Caki2 (cell line): ENCODE results near the gene GPR18. TPM values are rescaled to one million over a fixed set of nuclear protein-coding genes. Genes with fewer than 3 reads are reported as not detected.

ENCODE experiments used
- DNase-seq: peaks from one replicate; pipeline ENCODE4 v3.0.0-alpha.2; 2015; ENCODE audit warnings: low read depth
- in situ Hi-C: cut with HindIII; loops from 2 replicates; pipeline ENCODE4 v1.10.0; 2016; ENCODE audit warnings: low sequenced_read_pairs, low pct_unique_long_range_greater_than_20kb, mixed read lengths
- total RNA-seq: library from RNA; depleted of rRNA; stranded (reverse); fragments of >200 nt; shearing (Covaris generic); gene quantifications from 2 replicates; pipeline ENCODE4 v1.2.3, GENCODE V29; 2014; ENCODE audit warnings: low replicate concordance

GPR18 gene
- total RNA-seq, 1 experiment from 2014 or later = not detected

DNA sequence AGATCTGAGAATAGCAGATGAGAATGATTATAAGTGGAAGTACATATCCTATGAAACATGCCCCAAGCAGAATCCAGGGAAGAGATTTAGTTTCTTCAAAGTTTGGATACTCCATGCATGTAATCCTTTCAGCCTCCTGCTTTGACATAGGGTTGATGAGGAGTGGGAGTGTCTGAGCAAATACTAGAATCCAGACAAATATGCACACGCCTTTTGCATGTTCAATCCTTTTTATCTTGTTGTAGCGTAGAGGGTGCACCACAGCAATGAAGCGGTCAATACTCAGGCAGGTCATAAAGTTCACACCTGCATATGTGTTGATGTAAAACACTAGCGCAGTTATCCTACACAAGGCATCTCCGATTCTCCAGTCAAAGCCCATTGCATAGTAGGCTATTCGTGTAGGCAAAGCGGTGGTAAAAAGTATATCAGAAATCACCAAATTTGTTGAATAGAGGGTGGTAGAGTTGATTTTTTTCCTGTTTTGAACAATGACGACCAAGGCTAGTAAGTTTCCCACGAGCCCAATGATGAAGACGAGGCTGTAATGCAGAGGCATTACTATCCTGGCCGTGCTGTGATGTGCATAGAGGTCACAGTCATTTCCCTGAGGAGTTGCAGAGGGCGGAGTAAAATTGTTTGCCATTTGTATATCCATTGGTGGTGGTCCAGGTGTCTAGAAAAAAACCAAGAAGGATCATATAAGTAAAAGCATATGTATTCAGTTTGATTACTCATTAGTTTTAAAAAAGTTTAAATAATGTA is 37.5 kb upstream of the GPR18 start:
- in situ Hi-C loops = no loop called here
- DNase-seq = no peak

DNA sequence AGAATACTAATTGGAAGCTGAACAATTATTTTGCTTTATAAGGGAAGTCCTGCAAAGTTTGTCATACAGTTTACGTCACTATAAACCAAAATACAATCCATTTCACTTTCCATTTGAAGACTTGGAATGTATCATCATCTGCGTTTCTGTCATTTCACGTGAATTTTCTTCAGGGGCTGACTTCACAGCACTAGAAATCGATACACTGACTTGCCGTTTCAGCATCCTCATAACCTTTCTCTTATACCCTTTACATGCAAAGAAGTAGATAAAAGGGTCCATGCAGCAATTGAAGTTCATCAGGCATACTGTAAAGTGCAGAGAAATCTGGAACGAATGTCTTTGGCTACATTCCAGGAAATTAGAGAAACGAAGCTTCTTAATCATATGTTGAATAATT is 36.8 kb upstream of the GPR18 start:
- in situ Hi-C loops = no loop called here
- DNase-seq = no peak

DNA sequence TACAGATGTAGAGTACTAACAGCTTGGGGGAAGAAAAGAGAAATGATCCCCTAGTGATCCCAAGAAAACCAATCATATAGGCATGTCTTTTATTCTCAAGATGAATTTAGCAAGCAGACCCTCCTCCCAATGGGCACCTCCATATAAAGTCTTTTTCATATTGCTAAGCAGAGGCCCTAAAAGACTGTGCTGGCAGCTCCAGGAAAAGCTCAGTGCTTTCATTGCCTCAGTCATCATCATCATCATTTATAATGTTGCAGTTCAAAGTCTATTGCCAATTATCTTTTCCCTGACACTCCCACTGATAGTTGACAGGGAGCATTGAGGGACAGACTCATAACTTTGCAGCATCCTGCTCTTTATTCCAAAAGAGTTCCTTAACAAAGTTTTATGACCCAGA is 36.0 kb upstream of the GPR18 start:
- in situ Hi-C loops = no loop called here
- no peak for DNase-seq

DNA sequence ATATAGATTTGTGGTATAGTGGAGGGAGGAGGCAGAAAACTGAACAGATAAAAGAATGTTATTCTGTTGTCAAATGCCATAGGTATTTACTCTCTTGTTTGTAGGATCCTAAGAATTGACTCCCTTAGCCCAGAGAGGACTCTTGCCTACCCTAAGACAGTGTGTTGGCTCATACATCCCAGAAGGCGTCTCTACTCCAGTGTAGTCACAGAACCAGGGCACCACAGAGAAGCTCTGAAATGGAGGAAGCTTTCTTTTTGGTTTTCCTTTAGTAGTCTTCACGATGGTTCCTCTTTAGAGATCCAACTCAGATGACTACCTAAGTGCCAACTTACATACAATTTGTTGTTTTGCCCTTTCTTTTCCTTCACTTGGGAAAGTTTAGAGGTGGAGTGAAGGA is 35.0 kb upstream of the GPR18 start:
- DNase-seq = no peak
- in situ Hi-C loops = no loop called here

DNA sequence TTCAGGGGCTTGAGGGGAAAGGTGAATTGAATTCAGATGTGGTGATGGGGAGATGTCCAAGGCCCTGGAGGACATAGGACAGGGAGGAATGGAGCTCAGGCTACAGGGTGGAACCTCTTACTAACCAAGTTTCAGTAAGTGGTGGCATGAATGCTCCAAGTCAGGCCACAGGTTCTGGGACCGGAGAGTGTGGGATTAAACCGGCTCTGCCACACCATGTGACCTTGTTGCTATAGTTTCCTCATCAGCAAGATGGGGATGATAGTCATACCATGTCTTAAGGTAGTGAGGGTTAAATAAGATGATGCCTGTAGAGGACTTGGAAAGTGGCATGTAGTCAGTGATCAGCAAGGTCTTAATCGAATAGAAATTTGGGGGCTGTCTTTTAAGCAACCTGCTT is 32.7 kb upstream of the GPR18 start:
- DNase-seq = no peak

DNA sequence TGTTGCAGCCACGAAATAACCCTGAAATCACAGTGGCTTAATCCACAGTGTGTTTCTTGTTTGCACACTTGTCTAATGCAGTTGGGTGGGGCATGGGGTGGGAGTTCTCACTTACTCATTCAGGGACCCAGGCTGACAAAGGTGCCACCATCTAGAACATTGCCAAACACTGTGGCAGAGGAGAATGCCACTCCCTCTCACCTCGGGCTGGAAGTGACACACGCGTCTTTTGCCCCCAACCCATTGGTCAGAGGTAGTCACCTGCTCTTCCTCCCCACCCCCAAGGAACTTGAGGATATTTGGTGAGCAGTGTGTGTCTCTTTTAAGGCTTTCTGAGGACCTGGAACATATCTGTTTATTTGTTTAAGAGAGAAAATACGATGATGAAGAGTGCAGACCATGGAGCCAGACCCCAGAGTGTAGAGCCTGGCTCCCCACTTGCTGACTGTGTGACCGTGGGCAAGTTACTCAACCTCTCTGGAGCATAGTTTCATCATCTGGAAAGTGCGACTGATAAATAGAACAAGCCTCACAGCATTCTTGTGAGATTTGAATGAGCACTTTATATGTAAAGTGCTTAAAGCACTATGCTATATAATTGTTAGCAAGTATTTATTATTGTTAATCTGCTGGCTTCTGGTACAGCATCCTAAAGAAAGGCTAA is 31.6 kb upstream of the GPR18 start:
- no peak for DNase-seq
- in situ Hi-C loops = no loop called here

More for the DNA sequence above, 32.7 kb upstream of the GPR18 start:
- in situ Hi-C loops = no loop called here

DNA sequence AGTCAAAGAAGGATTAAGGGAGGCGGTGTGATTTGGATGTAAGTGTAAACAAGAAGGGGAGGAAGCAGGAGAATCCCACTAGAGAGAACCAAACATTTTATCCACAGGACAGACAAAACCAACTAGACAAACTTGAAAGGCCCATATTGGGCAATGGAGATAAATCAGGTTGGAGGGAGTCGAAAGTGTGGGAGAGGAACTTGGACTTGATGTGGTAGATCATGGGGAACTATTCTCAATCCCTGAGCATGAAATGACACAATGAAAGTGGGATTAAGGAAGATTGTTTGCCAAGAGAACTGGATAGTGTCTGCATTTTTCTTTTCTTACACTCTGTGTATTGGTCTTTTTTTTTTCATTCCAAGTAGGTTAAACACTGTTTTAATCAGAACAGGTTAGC is 31.1 kb upstream of the GPR18 start:
- in situ Hi-C loops = no loop called here
- DNase-seq = no peak

DNA sequence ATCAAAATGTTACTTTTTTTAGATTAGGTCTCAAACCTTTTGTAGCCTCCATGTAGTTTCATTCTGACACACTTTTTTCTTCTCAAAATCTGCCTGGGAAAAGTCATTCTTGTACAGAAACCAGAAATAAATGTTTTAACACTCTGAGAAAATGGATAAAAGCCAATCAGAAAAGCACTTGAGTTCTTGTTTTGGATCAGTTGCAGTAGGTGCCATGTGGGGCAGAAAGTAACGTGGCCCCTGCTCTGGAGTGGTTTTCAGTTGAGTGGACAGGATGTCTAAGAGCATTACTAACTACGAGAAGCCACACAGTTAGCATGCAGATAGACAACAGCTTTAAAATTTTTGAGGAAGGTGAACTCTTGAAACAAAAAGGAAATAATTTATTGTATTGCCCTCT is 29.9 kb upstream of the GPR18 start:
- in situ Hi-C loops = no loop called here
- DNase-seq = no peak

DNA sequence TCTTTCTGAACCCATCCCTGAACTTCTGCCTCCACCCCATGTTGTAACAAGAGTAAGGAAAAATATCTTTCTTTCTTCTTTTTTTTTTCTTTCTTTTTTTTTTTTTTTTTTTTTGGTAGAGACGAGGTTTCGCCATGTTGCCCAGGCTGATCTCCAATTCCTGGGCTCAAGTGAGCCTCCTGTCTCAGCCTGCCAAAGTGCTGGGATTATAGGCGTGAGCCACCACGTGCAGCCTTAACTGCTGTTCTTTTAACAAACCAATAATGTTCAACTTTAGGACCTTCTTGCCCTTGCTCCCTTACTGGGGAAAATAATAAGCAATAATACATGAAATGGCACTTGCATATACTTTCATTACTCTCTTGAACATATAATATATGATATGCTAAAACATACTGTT is 29.4 kb upstream of the GPR18 start:
- DNase-seq = no peak
- in situ Hi-C loops = no loop called here

DNA sequence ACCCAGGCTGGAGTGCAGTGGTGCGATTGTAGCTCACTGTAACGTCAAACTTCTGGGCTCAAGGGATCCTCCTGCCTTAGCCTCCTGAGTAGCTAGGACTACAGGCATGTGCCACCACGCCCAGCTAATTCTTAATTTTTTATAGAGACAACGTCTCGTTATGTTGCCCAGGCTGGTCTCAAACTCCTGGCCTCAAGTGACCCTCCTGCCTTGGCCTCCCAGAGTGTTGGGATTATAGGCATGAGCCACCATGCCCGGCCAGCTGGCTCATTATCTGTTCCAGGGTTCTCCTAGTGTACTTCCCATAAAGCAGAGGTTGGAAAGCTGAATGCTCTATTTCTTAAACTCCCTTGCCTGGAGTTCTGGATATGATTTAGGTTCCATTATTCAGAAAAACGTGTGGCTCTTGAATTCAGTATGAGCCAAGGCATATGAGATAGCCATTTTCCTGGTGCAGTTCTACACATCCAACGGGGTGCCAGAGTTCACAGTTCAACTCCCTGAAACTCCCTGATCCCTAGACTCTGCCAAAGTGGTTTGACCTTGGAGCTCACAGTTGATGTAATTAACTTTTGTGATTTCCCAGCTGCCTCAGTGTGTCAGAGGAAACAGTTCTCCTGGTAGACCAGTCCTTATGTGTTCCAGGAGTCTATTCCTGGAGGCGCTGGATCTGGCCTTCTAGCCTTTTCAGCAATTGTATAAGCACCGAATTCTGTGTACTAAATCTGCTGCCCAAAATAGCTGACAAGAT is 27.4 kb upstream of the GPR18 start:
- DNase-seq = no peak
- in situ Hi-C loops = no loop called here

DNA sequence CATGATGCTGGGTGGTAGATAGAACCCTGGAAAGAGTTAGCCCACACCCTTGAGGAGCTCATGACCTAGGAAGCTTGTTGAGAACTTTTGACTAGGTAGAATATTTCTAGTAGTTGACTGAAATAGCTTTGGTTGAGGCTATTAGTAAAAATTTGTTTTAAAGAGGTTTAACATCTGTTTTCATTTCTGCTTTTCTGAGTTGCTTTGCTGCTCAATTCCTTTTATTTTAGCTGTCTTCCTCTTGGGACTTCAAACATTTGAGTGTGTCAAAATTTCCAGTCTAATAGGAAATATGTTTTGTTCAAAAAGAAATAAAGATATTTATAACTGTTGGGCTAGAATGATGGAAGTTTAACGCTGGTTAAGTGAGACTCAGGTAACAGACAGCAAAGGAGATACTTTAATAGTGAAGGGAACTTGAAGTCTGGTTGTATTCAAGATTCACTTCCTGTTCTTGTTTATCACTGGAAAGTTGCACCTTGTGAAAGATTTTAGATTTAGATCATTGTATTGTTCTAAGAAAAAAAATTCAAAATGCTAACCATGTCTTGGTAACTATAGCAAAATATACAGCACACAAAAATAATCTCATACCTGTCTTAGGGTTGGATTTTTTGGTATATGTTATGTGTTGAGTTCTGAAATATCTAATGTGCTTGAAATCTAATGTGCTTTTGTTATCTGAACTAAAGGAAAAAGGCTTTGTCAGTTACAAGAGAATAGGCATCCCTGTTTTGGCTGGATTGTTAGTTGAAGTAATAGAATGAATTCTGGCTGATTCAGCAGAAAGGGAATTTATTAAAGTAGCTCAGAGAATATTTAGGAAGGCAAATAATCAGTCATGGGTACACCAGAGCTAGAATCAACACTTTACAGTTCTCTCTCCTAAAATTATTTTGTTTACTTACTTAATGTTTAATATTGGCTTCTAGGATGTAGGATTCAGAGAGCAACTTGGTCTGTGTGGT is 24.4 kb upstream of the GPR18 start:
- DNase-seq = no peak
- in situ Hi-C loops = no loop called here

DNA sequence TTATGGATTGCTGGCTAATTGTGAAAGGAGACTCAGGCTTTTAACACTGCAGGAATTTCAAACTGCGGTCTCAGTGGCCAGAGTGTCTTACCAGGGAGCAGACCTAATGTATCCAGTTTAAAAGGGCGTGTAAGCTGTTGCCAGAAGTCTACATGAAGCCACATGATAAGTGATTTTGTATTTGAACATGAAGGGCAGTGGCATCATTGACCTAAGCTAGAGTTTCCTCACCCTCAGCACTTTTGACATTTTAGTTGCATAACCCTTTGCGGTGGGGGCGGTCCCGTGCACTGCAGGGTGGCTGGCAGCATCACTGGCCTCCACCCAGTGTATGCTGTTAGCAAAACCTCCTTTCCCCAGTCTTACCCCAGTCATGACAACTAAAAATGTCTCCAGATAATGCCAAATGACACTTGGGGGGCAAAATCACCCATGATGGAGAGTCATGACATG is 23.7 kb upstream of the GPR18 start:
- in situ Hi-C loops = no loop called here
- no peak for DNase-seq

DNA sequence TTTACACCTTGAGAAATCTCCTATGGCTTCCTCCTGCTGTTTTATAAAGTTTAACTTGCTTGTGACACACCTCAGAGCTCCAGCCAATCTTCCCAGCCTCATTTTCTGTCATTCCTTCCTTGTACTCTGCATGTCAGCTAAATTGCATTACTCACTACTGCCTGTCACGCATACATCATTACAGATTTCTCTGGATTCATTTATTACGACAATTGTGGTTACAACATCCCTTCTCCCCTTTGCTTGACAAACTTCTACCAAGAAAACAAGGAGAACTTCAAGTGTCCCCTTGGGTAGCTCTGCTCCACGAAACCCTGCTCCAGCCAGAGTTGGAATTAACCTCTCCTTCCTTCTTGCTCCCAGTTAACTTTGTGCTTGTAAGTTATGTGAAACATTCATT is 22.0 kb upstream of the GPR18 start:
- DNase-seq = peak; percentile 70
- in situ Hi-C loops = no loop called here

DNA sequence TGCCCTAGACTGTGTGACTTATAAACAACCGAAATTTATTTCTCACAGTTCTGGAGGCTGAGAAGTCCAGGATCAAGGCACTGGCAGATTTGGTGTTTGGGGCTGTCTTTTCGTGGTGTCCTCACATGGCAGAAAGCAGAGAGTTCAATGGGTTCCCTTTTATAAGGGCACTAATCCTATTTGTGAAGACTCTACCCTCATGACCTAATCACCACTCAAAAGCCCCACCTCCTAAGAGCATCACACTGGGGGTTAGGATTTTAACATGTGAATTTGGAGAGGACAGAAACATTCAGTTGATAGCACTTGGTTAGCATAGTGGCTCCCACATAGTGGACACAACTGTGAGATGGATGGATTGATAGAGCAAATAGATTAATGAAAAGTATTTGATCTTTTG is 21.5 kb upstream of the GPR18 start:
- DNase-seq = peak; percentile 0
- in situ Hi-C loops = no loop called here

DNA sequence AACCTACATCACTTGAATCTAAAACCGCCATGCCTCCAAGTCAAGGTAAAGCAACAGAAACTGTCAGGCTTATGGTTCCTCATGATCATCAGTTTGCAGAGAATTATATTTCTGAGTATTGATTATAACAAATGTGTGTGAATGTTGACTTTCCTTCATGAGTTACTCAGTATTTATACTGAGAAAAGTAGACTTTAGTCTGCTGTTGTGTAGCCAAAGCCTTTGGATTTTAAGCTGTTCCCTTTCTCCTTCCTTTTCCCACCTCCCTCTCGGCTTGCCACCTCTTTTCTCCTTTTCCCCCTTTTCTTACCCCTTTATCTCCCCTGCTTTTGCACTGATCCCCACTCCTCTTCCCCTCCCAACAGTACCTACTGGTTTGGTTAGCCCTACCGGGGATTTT is 20.7 kb upstream of the GPR18 start:
- DNase-seq = no peak
- in situ Hi-C loops = no loop called here

DNA sequence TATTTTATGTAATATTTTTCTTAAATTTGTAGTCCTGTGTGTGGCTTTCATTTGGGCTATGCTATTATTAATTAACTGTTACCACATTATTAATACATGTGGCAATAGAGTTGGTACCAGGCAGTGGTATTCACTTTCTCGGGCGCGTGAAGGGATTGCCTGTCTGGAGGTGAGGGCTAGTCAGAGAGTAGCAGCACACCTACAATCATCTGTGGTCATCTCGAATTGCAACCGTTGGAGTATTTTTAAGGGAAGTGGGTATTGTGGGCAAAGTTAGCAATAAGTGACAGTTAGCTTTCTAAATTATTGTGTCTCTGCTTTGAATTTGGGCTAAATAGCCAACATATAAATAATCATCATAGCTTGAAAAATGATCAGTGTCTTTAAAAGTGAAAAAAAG is 20.0 kb upstream of the GPR18 start:
- in situ Hi-C loops = no loop called here
- no peak for DNase-seq

DNA sequence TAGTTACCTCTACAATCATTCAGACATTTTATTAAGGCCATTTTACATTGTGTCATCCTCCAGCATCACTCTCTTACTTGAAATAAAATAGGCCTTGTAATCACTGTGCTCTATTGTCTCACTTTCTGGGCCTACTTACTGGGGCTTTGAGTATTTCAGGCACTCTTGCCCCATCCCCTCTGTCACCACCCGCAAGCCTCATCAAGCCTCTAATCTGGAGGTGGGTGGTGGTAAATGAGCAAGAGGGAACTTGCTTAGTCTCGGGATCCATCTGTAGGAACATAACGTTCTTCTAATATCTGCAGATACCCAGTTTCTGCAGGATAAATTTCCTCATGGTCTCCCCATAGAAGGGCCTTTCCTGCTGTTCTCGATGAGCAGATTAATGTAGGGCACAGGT is 19.4 kb upstream of the GPR18 start:
- DNase-seq = no peak
- in situ Hi-C loops = no loop called here

DNA sequence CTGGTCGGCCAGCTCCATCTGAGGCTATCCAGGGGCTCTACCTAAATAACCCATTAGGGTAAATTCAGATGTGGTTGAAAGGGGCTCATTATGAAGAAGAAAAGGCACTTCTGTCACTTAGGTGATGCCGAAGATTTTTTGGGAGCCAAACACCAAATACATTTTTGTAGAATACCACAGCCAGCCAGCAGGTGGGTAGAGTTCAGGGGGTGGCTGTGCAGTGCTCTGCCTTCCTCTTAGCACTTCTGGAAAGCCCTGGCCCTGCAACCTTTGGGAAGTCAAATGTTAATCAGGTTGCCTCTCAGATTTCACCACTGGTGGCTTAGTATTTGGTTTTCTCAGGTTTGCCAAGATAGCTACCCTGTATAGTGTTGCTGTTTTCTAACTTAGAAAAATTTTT is 18.5 kb upstream of the GPR18 start:
- no peak for DNase-seq
- in situ Hi-C loops = no loop called here
